ENCODE data around the gene SPRY4. TPM values are rescaled to one million over a fixed set of nuclear protein-coding genes. Genes with fewer than 3 reads are reported as not detected.

Gene SPRY4
- total and polyA plus RNA-seq, 8 donors = 1.3 to 13.6 (median 7.3) TPM

- DNase-seq = peak; percentile 44 to 78
- Histone ChIP-seq H3K9me3 (no peaks in the 10 kb centered on the region), H3K36me3 (no peaks in the 10 kb centered on the region), H3K4me3 (peak overlapping the region; percentile 51 to 67 (median 60)), H3K4me1 (peaks cover 24 to 72% (median 66%) of the 10 kb centered on the region in 4 donors), H3K27me3 (peaks cover 0 to 78% (median 25%) of the 10 kb centered on the region in 3 donors), H3K27ac (peak overlapping the region; percentile 74 to 89 (median 88))
- TF ChIP-seq EP300 (IDR thresholded peaks at IDR 0.05) (no peak), POLR2AphosphoS5 (IDR thresholded peaks at IDR 0.05) (peak in 1 of 3 donors; percentile 5), POLR2A (IDR thresholded peaks at IDR 0.05) (no peak), CTCF (IDR thresholded peaks at IDR 0.05) (peak in 1 of 7 experiments; percentile 19)
- WGBS, 5 donors = 1 to 4% (median 2%) methylated on average over 33 to 58 of the region's 58 CpGs
- intact Hi-C loops (cut with DNase I; ENCODE audit: low total_unique reads) = loop anchor here (10.0 kb wide), 1 partner anchor 220 kb away; no protein-coding TSS in a partner anchor
Measured at GRCh38 chr5:142324136-142324870, 518 bp downstream of the SPRY4 start.

GRCh38 chr5:142323480-142324135 is 1.2 kb downstream of the SPRY4 start:
- no peak for DNase-seq
- peaks cover 24 to 79% (median 67%) of the 10 kb centered on the region in 4 donors for H3K4me1 ChIP-seq
- no peak for TF ChIP-seq POLR2A (IDR thresholded peaks at IDR 0.05)
- TF ChIP-seq CTCF (IDR thresholded peaks at IDR 0.05) = no peak
- TF ChIP-seq POLR2AphosphoS5 (IDR thresholded peaks at IDR 0.05) = no peak
- TF ChIP-seq EP300 (IDR thresholded peaks at IDR 0.05) = no peak
- H3K27me3 ChIP-seq = peaks cover 0 to 75% (median 25%) of the 10 kb centered on the region in 3 donors
- WGBS, 5 donors = 20 to 26% (median 25%) methylated on average over 19 of the region's 19 CpGs
- H3K9me3 ChIP-seq = no peaks in the 10 kb centered on the region
- H3K36me3 ChIP-seq = no peaks in the 10 kb centered on the region
- peak overlapping the region; percentile 74 to 89 (median 88) for H3K27ac ChIP-seq
- peak overlapping the region; percentile 51 to 67 (median 60) for H3K4me3 ChIP-seq
- intact Hi-C loops (cut with DNase I; ENCODE audit: low total_unique reads) = loop anchor here (10.0 kb wide), 1 partner anchor 221 kb away; no protein-coding TSS in a partner anchor

GRCh38 chr5:142322747-142323479 is 1.9 kb downstream of the SPRY4 start:
- Histone ChIP-seq H3K4me1 (peaks cover 24 to 85% (median 70%) of the 10 kb centered on the region in 4 donors), H3K36me3 (no peaks in the 10 kb centered on the region), H3K9me3 (no peaks in the 10 kb centered on the region), H3K27ac (peak overlapping the region; percentile 74 to 89 (median 88)), H3K27me3 (peaks cover 0 to 68% (median 25%) of the 10 kb centered on the region in 3 donors), H3K4me3 (peak overlapping the region; percentile 51 to 67 (median 60))
- intact Hi-C loops (cut with DNase I; ENCODE audit: low total_unique reads) = loop anchor here (10.0 kb wide), 1 partner anchor 222 kb away; no protein-coding TSS in a partner anchor
- peak in 1 of 2 donors; percentile 46 for DNase-seq
- WGBS, 5 donors = 25 to 50% (median 44%) methylated on average over 15 of the region's 15 CpGs
- TF ChIP-seq POLR2AphosphoS5 (IDR thresholded peaks at IDR 0.05) = no peak
- no peak for TF ChIP-seq POLR2A (IDR thresholded peaks at IDR 0.05)
- TF ChIP-seq EP300 (IDR thresholded peaks at IDR 0.05) = no peak
- no peak for TF ChIP-seq CTCF (IDR thresholded peaks at IDR 0.05)

- no peak for DNase-seq
- Histone ChIP-seq H3K36me3 (no peaks in the 10 kb centered on the region), H3K27me3 (peaks cover 0 to 63% (median 25%) of the 10 kb centered on the region in 3 donors), H3K9me3 (no peaks in the 10 kb centered on the region), H3K27ac (peak overlapping the region in 4 of 5 donors; percentile 54 to 88 (median 82)), H3K4me3 (peak overlapping the region in 3 of 4 donors; percentile 51 to 63 (median 57)), H3K4me1 (peaks cover 24 to 90% (median 75%) of the 10 kb centered on the region in 4 donors)
- WGBS, 5 donors = 73 to 94% (median 84%) methylated on average over 5 of the region's 5 CpGs
- intact Hi-C loops (cut with DNase I; ENCODE audit: low total_unique reads) = loop anchor here (10.0 kb wide), 1 partner anchor 222 kb away; no protein-coding TSS in a partner anchor
- TF ChIP-seq CTCF (IDR thresholded peaks at IDR 0.05) (no peak), EP300 (IDR thresholded peaks at IDR 0.05) (no peak)
Measured at GRCh38 chr5:142322403-142322746, 2.4 kb downstream of the SPRY4 start.

All from stomach (tissue), 9 donors.